GM19324 (cell line): Measurements from ENCODE around the gene TEDC2.
"Not testable (repeated sequence)": the region's sequence is repeated elsewhere in the genome, so short reads cannot be mapped to it uniquely, and the experiment has no call there.

Experiments used
- ATAC-seq: cut with Tn5 transposase; IDR thresholded peaks from one replicate; pipeline ENCODE4 v1.9.1; 2021; ENCODE audit warnings: mild to moderate bottlenecking, moderate library complexity; ENCODE audit not compliant: unreplicated experiment, low FRiP score

The TEDC2 gene

GRCh38 chr16:2475413-2476344, 15.8 kb downstream of the TEDC2 start:
- no peak for ATAC-seq

GRCh38 chr16:2476345-2476720, 16.4 kb downstream of the TEDC2 start:
- no peak for ATAC-seq

GRCh38 chr16:2476741-2477140, 16.8 kb downstream of the TEDC2 start:
- no peak for ATAC-seq

DNA sequence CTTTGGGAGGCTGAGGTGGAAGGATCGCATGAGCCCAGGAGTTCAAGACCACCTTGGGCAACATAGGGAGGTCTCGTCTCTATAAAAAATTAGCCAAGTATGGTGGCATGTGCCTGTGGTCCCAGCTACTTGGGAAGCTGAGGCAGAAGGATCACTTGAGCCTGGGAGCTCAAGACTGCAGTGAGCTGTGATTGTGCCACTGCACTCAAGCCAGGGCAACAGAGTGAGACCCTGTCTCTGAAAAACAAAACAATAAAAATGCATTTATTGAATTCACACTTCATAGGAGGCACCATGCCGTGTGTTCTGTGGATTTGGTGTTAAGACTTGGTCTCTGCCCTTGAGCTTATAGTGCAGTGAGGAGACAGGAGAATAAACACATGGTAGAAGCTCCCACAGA, 17.4 kb downstream of the TEDC2 start:
- ATAC-seq = no peak

DNA sequence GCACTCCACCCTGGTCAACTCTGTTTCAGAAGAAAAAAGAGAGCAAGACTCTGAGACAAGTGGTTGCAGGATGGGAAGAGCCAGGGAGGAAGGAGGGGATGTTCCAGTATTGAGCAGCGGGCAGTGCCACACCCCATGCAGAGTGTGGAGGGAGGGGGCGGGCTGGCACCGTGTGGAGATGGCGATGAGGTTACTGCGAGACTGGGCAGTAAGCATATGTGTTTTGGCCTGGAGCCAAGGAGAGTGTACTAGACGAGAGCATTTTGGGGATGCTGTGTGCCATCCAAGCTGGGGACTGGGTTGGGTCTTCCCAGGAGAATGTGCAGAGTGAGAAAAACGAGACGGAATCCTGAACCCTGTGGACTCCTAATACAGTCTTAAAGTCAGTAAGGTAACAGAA, 18.4 kb downstream of the TEDC2 start:
- ATAC-seq = no peak

DNA sequence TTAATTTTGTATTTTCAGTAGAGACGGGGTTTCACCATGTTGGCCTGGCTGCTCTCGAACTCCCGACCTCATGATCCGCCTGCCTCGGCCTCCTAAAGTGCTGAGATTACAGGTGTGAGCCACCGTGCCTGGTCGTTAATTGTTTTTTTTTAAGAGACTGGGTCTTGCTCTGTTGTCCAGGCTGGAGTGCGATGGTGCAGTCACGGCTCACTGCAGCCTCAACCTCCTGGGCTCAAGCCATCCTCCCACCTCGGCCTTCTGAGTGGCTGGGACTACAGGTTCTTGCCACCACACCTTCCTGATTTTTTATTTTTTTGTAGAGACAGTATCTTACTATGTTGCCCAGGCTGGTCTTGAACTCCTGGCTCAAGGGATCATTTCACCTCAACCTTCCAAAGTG, 20.1 kb downstream of the TEDC2 start:
- ATAC-seq = not testable (repeated sequence)

GRCh38 chr16:2480948-2481347, 21.0 kb downstream of the TEDC2 start:
- ATAC-seq = no peak

DNA sequence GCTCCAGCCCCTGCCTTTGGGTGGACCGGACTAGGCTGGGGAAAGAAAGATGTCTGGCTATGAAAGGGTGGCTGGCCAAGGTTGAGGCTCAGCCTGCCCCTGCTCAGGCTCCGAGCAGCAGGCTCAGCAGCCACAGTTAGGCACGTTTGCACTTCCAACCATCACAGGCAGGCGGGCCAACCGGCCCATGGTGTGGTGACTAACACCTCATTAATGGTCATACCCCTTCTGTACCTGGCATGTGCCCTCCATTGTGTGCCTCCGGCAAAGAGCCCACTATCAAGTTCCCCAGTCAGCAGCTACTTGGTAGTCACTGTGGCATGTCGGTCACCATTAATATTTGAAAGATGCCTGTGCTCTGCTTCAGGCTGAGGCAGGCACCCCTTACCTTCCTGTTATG, 21.8 kb downstream of the TEDC2 start:
- no peak for ATAC-seq

GRCh38 chr16:2482249-2482648, 22.3 kb downstream of the TEDC2 start:
- ATAC-seq = no peak

DNA sequence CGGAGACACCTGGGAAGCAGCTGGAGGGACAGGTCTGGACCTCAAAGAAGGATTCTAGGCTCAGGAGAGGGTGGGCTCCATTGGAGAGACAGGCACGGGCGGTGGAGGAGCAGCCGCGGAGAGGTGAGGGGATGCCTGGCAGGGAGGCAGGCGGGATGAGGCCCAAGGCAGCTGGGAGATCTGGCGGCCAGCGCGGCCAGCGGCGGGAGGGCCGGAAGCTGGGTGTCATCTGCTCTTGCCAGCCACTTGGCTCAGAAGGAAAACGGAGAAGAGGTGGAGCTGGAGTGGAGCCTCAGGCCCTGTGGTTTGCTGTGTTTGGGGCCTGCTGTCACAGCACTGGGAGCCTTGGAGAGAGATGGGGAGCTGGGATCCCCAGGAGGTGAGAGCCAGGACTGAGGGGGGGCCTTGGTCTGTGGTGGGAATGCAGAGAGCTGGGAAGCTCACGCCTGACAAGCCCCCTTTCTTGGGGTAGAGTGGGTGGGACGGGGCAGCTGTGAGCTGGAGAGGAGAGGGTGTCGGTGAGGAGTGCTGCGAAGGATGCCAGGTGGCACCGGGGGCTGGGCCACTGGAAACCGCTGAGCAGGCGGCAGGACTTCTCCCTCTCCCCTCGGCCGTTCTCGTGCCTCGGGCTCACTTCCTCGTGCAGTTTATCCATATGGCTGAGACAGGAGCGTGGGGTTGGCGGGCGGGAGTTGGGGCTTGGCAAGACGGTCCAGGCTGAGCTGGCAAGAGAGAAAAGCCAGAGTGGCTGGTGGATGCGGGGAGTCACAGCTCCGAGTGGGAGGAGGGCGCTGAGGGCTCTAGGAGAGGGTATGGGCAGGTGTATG, 23.0 kb downstream of the TEDC2 start:
- ATAC-seq = no peak

GRCh38 chr16:2483939-2484897, 24.3 kb downstream of the TEDC2 start:
- ATAC-seq = no peak

GRCh38 chr16:2484898-2485508, 25.1 kb downstream of the TEDC2 start:
- no peak for ATAC-seq

- no peak for ATAC-seq
Measured at GRCh38 chr16:2485811-2486507, 26.1 kb downstream of the TEDC2 start.

DNA sequence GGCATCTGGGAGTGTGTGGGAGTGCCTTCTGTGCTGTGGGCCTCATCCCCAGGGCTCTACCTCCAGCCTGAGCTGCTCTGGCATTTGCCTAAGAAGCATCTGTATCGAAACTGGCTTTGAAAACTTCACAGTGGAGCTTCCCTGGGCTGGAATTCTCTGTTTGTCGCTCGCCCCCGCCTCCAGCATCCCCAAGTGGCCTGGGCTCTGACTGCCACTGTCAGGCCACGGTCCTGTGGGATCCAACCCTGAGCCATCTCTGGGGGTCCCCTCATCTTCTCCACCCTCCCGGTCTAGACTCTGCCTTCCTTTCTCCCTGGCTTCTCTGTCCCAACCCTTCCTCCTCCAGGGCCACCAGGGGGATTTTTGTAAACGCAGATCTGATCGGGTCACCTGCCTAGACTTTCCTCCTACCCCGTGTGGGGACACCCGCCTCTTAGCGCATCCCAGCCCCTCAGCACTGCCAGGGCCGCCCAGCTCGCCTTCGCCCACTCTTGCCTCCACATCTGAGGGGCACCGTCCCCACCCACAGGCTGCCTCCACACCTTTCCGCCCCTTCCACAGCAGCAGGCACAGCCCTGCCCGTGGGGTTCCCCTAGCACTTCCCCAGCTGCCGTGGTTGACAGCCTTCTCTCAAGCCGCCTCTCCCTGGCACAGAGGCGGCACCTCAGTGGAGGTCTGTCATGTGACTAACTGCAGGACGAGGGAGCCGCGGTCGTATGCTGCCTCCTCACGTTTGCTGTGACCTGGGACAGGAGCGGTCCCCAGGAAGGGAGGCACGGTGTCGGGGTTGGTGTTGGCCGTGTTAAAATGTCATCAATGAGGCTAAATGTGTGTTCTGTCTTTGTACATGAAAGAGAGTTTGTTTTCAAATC, 27.0 kb downstream of the TEDC2 start:
- ATAC-seq = no peak

GRCh38 chr16:2487517-2487842, 27.6 kb downstream of the TEDC2 start:
- no peak for ATAC-seq

- ATAC-seq = no peak
Measured at GRCh38 chr16:2487903-2488531, 28.1 kb downstream of the TEDC2 start.

DNA sequence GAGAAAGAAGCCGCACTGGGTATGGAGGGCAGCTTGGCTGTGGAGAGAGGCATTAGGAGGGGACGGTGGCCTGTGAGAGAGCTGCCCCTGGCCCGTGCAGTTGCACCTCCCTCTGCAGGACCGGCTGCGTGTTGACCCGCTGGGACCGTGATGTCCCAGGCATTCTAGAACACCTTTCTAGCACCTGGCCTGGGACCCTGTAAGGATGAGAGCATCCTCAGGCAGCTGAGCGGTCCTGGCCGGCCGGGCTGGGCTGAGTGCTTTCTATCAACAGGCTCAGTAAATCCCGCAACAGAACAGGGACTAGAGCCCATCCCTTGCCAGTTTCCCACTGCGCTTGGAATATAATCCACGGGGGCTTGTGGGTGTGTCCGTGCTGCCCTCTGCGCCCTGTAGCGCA, 29.7 kb downstream of the TEDC2 start:
- ATAC-seq = no peak
